ENCODE results near the gene MRPL23. TPM values are rescaled to one million over a fixed set of nuclear protein-coding genes. Genes with fewer than 3 reads are reported as not detected.

Gene MRPL23
- total RNA-seq, 1 donor from 2014 or later = 125 TPM

GRCh38 chr11:1920128-1920908 lies 26.8 kb upstream of the MRPL23 start:
- FAIRE-seq = no peak
- no peaks in the 10 kb centered on the region for H3K27me3 ChIP-seq (ENCODE audit: control insufficient read depth, insufficient read depth, low read length)
- DNase-seq (ENCODE audit: low read depth) = no peak
- no peaks in the 10 kb centered on the region for H3K36me3 ChIP-seq (ENCODE audit: control insufficient read depth, insufficient read depth, low read length)
- TF ChIP-seq CTCF (IDR thresholded peaks at IDR 0.05; ENCODE audit: insufficient read depth, low read length, severe bottlenecking) = no peak
- no peak overlapping the region for H3K4me3 ChIP-seq (ENCODE audit: low read depth, low read length)

- no peak for FAIRE-seq
- H3K36me3 ChIP-seq (ENCODE audit: control insufficient read depth, insufficient read depth, low read length) = no peaks in the 10 kb centered on the region
- no peak for DNase-seq (ENCODE audit: low read depth)
- no peak overlapping the region for H3K4me3 ChIP-seq (ENCODE audit: low read depth, low read length)
- TF ChIP-seq CTCF (IDR thresholded peaks at IDR 0.05; ENCODE audit: insufficient read depth, low read length, severe bottlenecking) = no peak
- no peaks in the 10 kb centered on the region for H3K27me3 ChIP-seq (ENCODE audit: control insufficient read depth, insufficient read depth, low read length)
Measured at GRCh38 chr11:1920909-1921573, 26.1 kb upstream of the MRPL23 start.

GRCh38 chr11:1921574-1922141 lies 25.5 kb upstream of the MRPL23 start:
- no peak overlapping the region for H3K4me3 ChIP-seq (ENCODE audit: low read depth, low read length)
- peak; percentile 43 for FAIRE-seq
- no peaks in the 10 kb centered on the region for H3K36me3 ChIP-seq (ENCODE audit: control insufficient read depth, insufficient read depth, low read length)
- H3K27me3 ChIP-seq (ENCODE audit: control insufficient read depth, insufficient read depth, low read length) = no peaks in the 10 kb centered on the region
- no peak for TF ChIP-seq CTCF (IDR thresholded peaks at IDR 0.05; ENCODE audit: insufficient read depth, low read length, severe bottlenecking)
- DNase-seq (ENCODE audit: low read depth) = no peak

GRCh38 chr11:1922481-1923081 lies 24.6 kb upstream of the MRPL23 start:
- no peak for TF ChIP-seq CTCF (IDR thresholded peaks at IDR 0.05; ENCODE audit: insufficient read depth, low read length, severe bottlenecking)
- H3K4me3 ChIP-seq (ENCODE audit: low read depth, low read length) = no peak overlapping the region
- FAIRE-seq (no peak), DNase-seq (ENCODE audit: low read depth) (no peak)
- H3K36me3 ChIP-seq (ENCODE audit: control insufficient read depth, insufficient read depth, low read length) = no peaks in the 10 kb centered on the region
- H3K27me3 ChIP-seq (ENCODE audit: control insufficient read depth, insufficient read depth, low read length) = no peaks in the 10 kb centered on the region

GRCh38 chr11:1923201-1923956 lies 23.8 kb upstream of the MRPL23 start:
- no peak for TF ChIP-seq CTCF (IDR thresholded peaks at IDR 0.05; ENCODE audit: insufficient read depth, low read length, severe bottlenecking)
- FAIRE-seq = no peak
- Histone ChIP-seq H3K4me3 (ENCODE audit: low read depth, low read length) (no peak overlapping the region), H3K27me3 (ENCODE audit: control insufficient read depth, insufficient read depth, low read length) (no peaks in the 10 kb centered on the region), H3K36me3 (ENCODE audit: control insufficient read depth, insufficient read depth, low read length) (no peaks in the 10 kb centered on the region)
- no peak for DNase-seq (ENCODE audit: low read depth)
